Neural cell (in vitro differentiated cells): ENCODE data around the gene PIGL. TPM values are rescaled to one million over a fixed set of nuclear protein-coding genes. Genes with fewer than 3 reads are reported as not detected.

Source experiments
- H2AFZ ChIP-seq: fragments of 200-600, 300-800 bp; sonication (generic), shearing (Covaris generic); 2 replicates; pipeline ENCODE4 v1.6.0; 2014; ENCODE audit warnings: low read depth, mild to moderate bottlenecking, antibody characterized with exemption, low read length, moderate library complexity
- H3F3A ChIP-seq: fragments of 200-600 bp; shearing (Covaris generic); 2 replicates; pipeline ENCODE4 v1.6.1; 2016; ENCODE audit warnings: mild to moderate bottlenecking, moderate library complexity, mixed read lengths, antibody characterized with exemption, low read length; ENCODE audit not compliant: insufficient read depth, poor library complexity, severe bottlenecking
- H3K27ac ChIP-seq: fragments of 200-600, 300-800 bp; sonication (generic), shearing (Covaris generic); 2 replicates; pipeline ENCODE4 v1.5.1; 2014; ENCODE audit warnings: mild to moderate bottlenecking, low read length, moderate library complexity
- H3K27me3 ChIP-seq: fragments of 300-800, 200-600 bp; sonication (generic), shearing (Covaris generic); 2 replicates; pipeline ENCODE4 v1.6.0; 2014; ENCODE audit warnings: mild to moderate bottlenecking, low read depth, low read length, moderate library complexity; ENCODE audit not compliant: insufficient read depth
- H3K36me3 ChIP-seq: fragments of 300-800, 200-600 bp; sonication (generic), shearing (Covaris generic); 2 replicates; pipeline ENCODE4 v1.5.1; 2014; ENCODE audit warnings: mild to moderate bottlenecking, antibody characterized with exemption, low read length, moderate library complexity; ENCODE audit not compliant: insufficient read depth
- H3K4me2 ChIP-seq: fragments of 300-800, 200-600 bp; sonication (generic), shearing (Covaris generic); 2 replicates; pipeline ENCODE4 v1.6.0; 2014; ENCODE audit warnings: mild to moderate bottlenecking, low read length
- H3K4me3 ChIP-seq: fragments of 300-800, 200-600 bp; sonication (generic), shearing (Covaris generic); 2 replicates; pipeline ENCODE4 v1.5.1; 2014; ENCODE audit warnings: mild to moderate bottlenecking, low read length, moderate library complexity
- H3K79me2 ChIP-seq: fragments of 200-600 bp; shearing (Covaris generic); replicated peaks from 2 replicates; pipeline ENCODE4 v1.6.0; 2014; ENCODE audit warnings: mild to moderate bottlenecking, low read length, moderate library complexity; ENCODE audit not compliant: insufficient read depth
- H3K9ac ChIP-seq: fragments of 300-800, 200-600 bp; sonication (generic), shearing (Covaris generic); 2 replicates; pipeline ENCODE4 v1.6.1; 2016; ENCODE audit warnings: mild to moderate bottlenecking, low read length, mixed read lengths
- H3K9me2 ChIP-seq: fragments of 200-600 bp; shearing (Covaris generic); 2 replicates; pipeline ENCODE4 v1.6.1; 2016; ENCODE audit warnings: mild to moderate bottlenecking, low read length, mixed read lengths; ENCODE audit not compliant: insufficient read depth
- H3K9me3 ChIP-seq: fragments of 200-600, 300-800 bp; sonication (generic), shearing (Covaris generic); 2 replicates; pipeline ENCODE4 v1.6.1; 2016; ENCODE audit warnings: mild to moderate bottlenecking, mixed run types, low read length, moderate library complexity, mixed read lengths
- H4K20me1 ChIP-seq: fragments of 200-600 bp; shearing (Covaris generic); 2 replicates; pipeline ENCODE4 v1.6.1; 2016; ENCODE audit warnings: mild to moderate bottlenecking, mixed run types; ENCODE audit not compliant: insufficient read depth
- EP300 ChIP-seq: fragments of 450-650 bp; conservative IDR thresholded peaks from 2 replicates; pipeline ENCODE4 v1.6.1; 2014; ENCODE audit warnings: antibody characterized with exemption, mild to moderate bottlenecking, moderate library complexity; ENCODE audit not compliant: poor library complexity, severe bottlenecking
- MXI1 ChIP-seq: fragments of 450-650 bp; conservative IDR thresholded peaks from 2 replicates; pipeline ENCODE4 v1.6.1; 2014; ENCODE audit warnings: antibody characterized with exemption, mild to moderate bottlenecking; ENCODE audit not compliant: poor library complexity, severe bottlenecking
- POLR2AphosphoS5 ChIP-seq: IDR thresholded peaks from 2 replicates; pipeline ENCODE4 v1.6.1; 2012
- RAD21 ChIP-seq: fragments of 450-650 bp; conservative IDR thresholded peaks from 2 replicates; pipeline ENCODE4 v1.6.1; 2014; ENCODE audit warnings: antibody characterized with exemption, mild to moderate bottlenecking, moderate library complexity
- SMC3 ChIP-seq: fragments of 450-650 bp; conservative IDR thresholded peaks from 2 replicates; pipeline ENCODE4 v1.6.1; 2014; ENCODE audit warnings: antibody characterized with exemption, mild to moderate bottlenecking, moderate library complexity; ENCODE audit not compliant: poor library complexity
- TAF1 ChIP-seq: IDR thresholded peaks from 2 replicates; pipeline ENCODE4 v1.6.1; 2012; ENCODE audit warnings: low read depth
- polyA plus RNA-seq: library from polyadenylated mRNA; depleted of rRNA; stranded (reverse); fragments of >200 nt; gene quantifications from 2 replicates; pipeline ENCODE4 v1.2.3, GENCODE V29; 2014
- TF ChIP-seq, protein P1 (sequence below): fragments of 450-650 bp; IDR thresholded peaks from 2 replicates; pipeline ENCODE4 v1.5.1; 2014; ENCODE audit warnings: antibody characterized with exemption, mild to moderate bottlenecking, moderate library complexity; ENCODE audit not compliant: poor library complexity, severe bottlenecking
- TF ChIP-seq, protein P2 (sequence below): IDR thresholded peaks from 2 replicates; pipeline ENCODE4 v1.6.1; 2012; ENCODE audit warnings: borderline replicate concordance

Gene PIGL
- polyA plus RNA-seq, 1 donor from 2014 or later, result 75.5 TPM

- TF ChIP-seq SMC3, result no peak
- TF ChIP-seq EP300, result no peak
- TF ChIP-seq, protein P1, sequence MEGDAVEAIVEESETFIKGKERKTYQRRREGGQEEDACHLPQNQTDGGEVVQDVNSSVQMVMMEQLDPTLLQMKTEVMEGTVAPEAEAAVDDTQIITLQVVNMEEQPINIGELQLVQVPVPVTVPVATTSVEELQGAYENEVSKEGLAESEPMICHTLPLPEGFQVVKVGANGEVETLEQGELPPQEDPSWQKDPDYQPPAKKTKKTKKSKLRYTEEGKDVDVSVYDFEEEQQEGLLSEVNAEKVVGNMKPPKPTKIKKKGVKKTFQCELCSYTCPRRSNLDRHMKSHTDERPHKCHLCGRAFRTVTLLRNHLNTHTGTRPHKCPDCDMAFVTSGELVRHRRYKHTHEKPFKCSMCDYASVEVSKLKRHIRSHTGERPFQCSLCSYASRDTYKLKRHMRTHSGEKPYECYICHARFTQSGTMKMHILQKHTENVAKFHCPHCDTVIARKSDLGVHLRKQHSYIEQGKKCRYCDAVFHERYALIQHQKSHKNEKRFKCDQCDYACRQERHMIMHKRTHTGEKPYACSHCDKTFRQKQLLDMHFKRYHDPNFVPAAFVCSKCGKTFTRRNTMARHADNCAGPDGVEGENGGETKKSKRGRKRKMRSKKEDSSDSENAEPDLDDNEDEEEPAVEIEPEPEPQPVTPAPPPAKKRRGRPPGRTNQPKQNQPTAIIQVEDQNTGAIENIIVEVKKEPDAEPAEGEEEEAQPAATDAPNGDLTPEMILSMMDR, result no peak
- TF ChIP-seq RAD21, result no peak
- no peaks in the 10 kb centered on the region for H4K20me1 ChIP-seq
Measured at GRCh38 chr17:16272111-16272840, 55.3 kb downstream of the PIGL start.

GRCh38 chr17:16273499-16273898, 56.5 kb downstream of the PIGL start:
- TF ChIP-seq POLR2AphosphoS5 (no peak), TAF1 (no peak), MXI1 (no peak), EP300 (no peak), RAD21 (no peak)
- TF ChIP-seq, protein P2, sequence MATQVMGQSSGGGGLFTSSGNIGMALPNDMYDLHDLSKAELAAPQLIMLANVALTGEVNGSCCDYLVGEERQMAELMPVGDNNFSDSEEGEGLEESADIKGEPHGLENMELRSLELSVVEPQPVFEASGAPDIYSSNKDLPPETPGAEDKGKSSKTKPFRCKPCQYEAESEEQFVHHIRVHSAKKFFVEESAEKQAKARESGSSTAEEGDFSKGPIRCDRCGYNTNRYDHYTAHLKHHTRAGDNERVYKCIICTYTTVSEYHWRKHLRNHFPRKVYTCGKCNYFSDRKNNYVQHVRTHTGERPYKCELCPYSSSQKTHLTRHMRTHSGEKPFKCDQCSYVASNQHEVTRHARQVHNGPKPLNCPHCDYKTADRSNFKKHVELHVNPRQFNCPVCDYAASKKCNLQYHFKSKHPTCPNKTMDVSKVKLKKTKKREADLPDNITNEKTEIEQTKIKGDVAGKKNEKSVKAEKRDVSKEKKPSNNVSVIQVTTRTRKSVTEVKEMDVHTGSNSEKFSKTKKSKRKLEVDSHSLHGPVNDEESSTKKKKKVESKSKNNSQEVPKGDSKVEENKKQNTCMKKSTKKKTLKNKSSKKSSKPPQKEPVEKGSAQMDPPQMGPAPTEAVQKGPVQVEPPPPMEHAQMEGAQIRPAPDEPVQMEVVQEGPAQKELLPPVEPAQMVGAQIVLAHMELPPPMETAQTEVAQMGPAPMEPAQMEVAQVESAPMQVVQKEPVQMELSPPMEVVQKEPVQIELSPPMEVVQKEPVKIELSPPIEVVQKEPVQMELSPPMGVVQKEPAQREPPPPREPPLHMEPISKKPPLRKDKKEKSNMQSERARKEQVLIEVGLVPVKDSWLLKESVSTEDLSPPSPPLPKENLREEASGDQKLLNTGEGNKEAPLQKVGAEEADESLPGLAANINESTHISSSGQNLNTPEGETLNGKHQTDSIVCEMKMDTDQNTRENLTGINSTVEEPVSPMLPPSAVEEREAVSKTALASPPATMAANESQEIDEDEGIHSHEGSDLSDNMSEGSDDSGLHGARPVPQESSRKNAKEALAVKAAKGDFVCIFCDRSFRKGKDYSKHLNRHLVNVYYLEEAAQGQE, result no peak
- TF ChIP-seq, protein P1, result no peak
- no peak overlapping the region for H3K4me2 ChIP-seq
- H3F3A ChIP-seq, result no peaks in the 10 kb centered on the region

More at GRCh38 chr17:16272111-16272840, 55.3 kb downstream of the PIGL start:
- H3K27me3 ChIP-seq, result no peaks in the 10 kb centered on the region
- H3K9me2 ChIP-seq, result no peaks in the 10 kb centered on the region
- H3K79me2 ChIP-seq, result no peaks in the 10 kb centered on the region
- no peak overlapping the region for H3K4me2 ChIP-seq
- no peaks in the 10 kb centered on the region for H3K36me3 ChIP-seq
- H2AFZ ChIP-seq, result no peak overlapping the region
- H3F3A ChIP-seq, result no peaks in the 10 kb centered on the region
- H3K9ac ChIP-seq, result no peak overlapping the region
- H3K4me3 ChIP-seq, result no peak overlapping the region
- no peak overlapping the region for H3K27ac ChIP-seq
- no peaks in the 10 kb centered on the region for H3K9me3 ChIP-seq

More at GRCh38 chr17:16273499-16273898, 56.5 kb downstream of the PIGL start:
- no peak overlapping the region for H2AFZ ChIP-seq
- H3K9me2 ChIP-seq, result no peaks in the 10 kb centered on the region
- H3K9ac ChIP-seq, result no peak overlapping the region
- H3K27me3 ChIP-seq, result no peaks in the 10 kb centered on the region
- H3K79me2 ChIP-seq, result no peaks in the 10 kb centered on the region
- H3K27ac ChIP-seq, result no peak overlapping the region
- H3K9me3 ChIP-seq, result no peaks in the 10 kb centered on the region
- no peaks in the 10 kb centered on the region for H4K20me1 ChIP-seq
- no peak overlapping the region for H3K4me3 ChIP-seq
- no peaks in the 10 kb centered on the region for H3K36me3 ChIP-seq
